Testis (tissue), 2 donors: ENCODE data around the gene ZNF217.

ENCODE experiments used
- CTCF ChIP-seq, 3 experiments: fragments of 450-650 bp in 2 of 3; fragments of 200-600 bp in 1 of 3; sonication (generic) in 1 of 3; IDR thresholded peaks; one replicate each; pipeline ENCODE4 v1.5.1; 2016 to 2019; ENCODE audit warnings: antibody characterized with exemption in 3 of 3, mild to moderate bottlenecking in 2 of 3, moderate library complexity in 1 of 3
- POLR2A ChIP-seq: fragments of 450-650 bp; IDR thresholded peaks from one replicate; pipeline ENCODE4 v1.6.1; 2017; ENCODE audit warnings: antibody characterized with exemption, mild to moderate bottlenecking, moderate library complexity

- TF ChIP-seq CTCF (IDR thresholded peaks at IDR 0.05) (no peak), POLR2A (no peak)
These were observed 38.4 kb upstream of the ZNF217 start for GRCh38 chr20:53631909-53632662.
